Mesendoderm (in vitro differentiated cells): Measurements from ENCODE around the gene HOXB7.

Experiments
- DNase-seq: peaks from one replicate; pipeline ENCODE4 v3.0.0; 2013
- H2AK5ac ChIP-seq: 2 replicates; pipeline ENCODE4 v1.6.1; 2013; ENCODE audit warnings: low read length, inconsistent platforms
- H2BK120ac ChIP-seq: 2 replicates; pipeline ENCODE4 v1.6.1; 2013; ENCODE audit warnings: low read depth, mild to moderate bottlenecking, low read length, moderate library complexity, mixed read lengths
- H2BK15ac ChIP-seq: replicated peaks from 2 replicates; pipeline ENCODE4 v1.6.1; 2013; ENCODE audit warnings: low read depth, mild to moderate bottlenecking, moderate library complexity
- H2BK5ac ChIP-seq: 2 replicates; pipeline ENCODE4 v1.6.1; 2013; ENCODE audit warnings: low read length, inconsistent platforms
- H3K18ac ChIP-seq: 2 replicates; pipeline ENCODE4 v1.6.1; 2013; ENCODE audit warnings: mild to moderate bottlenecking, low read length, mixed read lengths
- H3K23ac ChIP-seq: one replicate; pipeline ENCODE4 v1.6.1; 2013; ENCODE audit warnings: low read length
- H3K27ac ChIP-seq: 2 replicates; pipeline ENCODE4 v1.5.1; 2013; ENCODE audit warnings: low read depth, mild to moderate bottlenecking, inconsistent platforms, low read length, moderate library complexity
- H3K27me3 ChIP-seq: 2 replicates; pipeline ENCODE4 v1.6.1; 2013; ENCODE audit warnings: low read length, control low read depth, mild to moderate bottlenecking, inconsistent platforms; ENCODE audit not compliant: insufficient read depth, poor library complexity
- H3K36me3 ChIP-seq: 2 replicates; pipeline ENCODE4 v1.6.1; 2013; ENCODE audit warnings: low read length, inconsistent platforms; ENCODE audit not compliant: control insufficient read depth, insufficient read depth
- H3K4ac ChIP-seq: one replicate; pipeline ENCODE4 v1.6.1; 2013; ENCODE audit warnings: low read depth, mild to moderate bottlenecking, low read length, moderate library complexity
- H3K4me1 ChIP-seq: 2 replicates; pipeline ENCODE4 v1.6.1; 2013; ENCODE audit warnings: low read depth, low read length, inconsistent platforms; ENCODE audit not compliant: control insufficient read depth
- H3K4me2 ChIP-seq: 2 replicates; pipeline ENCODE4 v1.6.1; 2013; ENCODE audit warnings: low read length
- H3K4me3 ChIP-seq: 2 replicates; pipeline ENCODE4 v1.5.1; 2013; ENCODE audit warnings: mild to moderate bottlenecking, low read length
- H3K56ac ChIP-seq: one replicate; pipeline ENCODE4 v1.6.1; 2013; ENCODE audit warnings: low read length
- H3K79me1 ChIP-seq: 2 replicates; pipeline ENCODE4 v1.6.1; 2013; ENCODE audit warnings: low read length, inconsistent platforms
- H3K79me2 ChIP-seq: 2 replicates; pipeline ENCODE4 v1.6.1; 2013; ENCODE audit warnings: mild to moderate bottlenecking, low read length; ENCODE audit not compliant: control insufficient read depth, insufficient read depth
- H3K9ac ChIP-seq: 2 replicates; pipeline ENCODE4 v1.6.1; 2013; ENCODE audit warnings: low read length, inconsistent platforms
- H4K5ac ChIP-seq: one replicate; pipeline ENCODE4 v1.6.1; 2013; ENCODE audit warnings: low read length
- H4K8ac ChIP-seq: one replicate; pipeline ENCODE4 v1.6.1; 2013; ENCODE audit warnings: low read depth, mild to moderate bottlenecking, control low read depth, low read length, moderate library complexity
- WGBS: extraction: QIAGEN DNeasy Blood & Tissue Kit; methylation state at CpG from one replicate; pipeline ENCODE4 v1.1.7; 2013; ENCODE audit warnings: low lambda C conversion rate, missing lambda C conversion rate; ENCODE audit not compliant: insufficient coverage; ENCODE audit errors: extremely low coverage; 5-methylcytosine and 5-hydroxymethylcytosine counted together

The HOXB7 gene

GRCh38 chr17:48632579-48633265 is 21.9 kb upstream of the HOXB7 start:
- peak; percentile 13 for DNase-seq
- no peak overlapping the region for H3K4me2 ChIP-seq
- no peaks in the 10 kb centered on the region for H3K4me1 ChIP-seq
- no peak overlapping the region for H3K4ac ChIP-seq
- no peak overlapping the region for H3K4me3 ChIP-seq
- H3K79me2 ChIP-seq = no peaks in the 10 kb centered on the region
- H4K8ac ChIP-seq = no peak overlapping the region
- no peak overlapping the region for H4K5ac ChIP-seq
- no peak overlapping the region for H3K56ac ChIP-seq
- no peaks in the 10 kb centered on the region for H3K79me1 ChIP-seq
- H2BK5ac ChIP-seq = no peak overlapping the region
- no peak overlapping the region for H3K27ac ChIP-seq
- no peak overlapping the region for H2BK15ac ChIP-seq
- H3K36me3 ChIP-seq = no peaks in the 10 kb centered on the region
- H2AK5ac ChIP-seq = no peak overlapping the region
- no peak overlapping the region for H3K18ac ChIP-seq
- no peak overlapping the region for H2BK120ac ChIP-seq
- WGBS = no CpG with 5 or more reads among the region's 7 CpGs
- H3K23ac ChIP-seq = no peak overlapping the region
- no peak overlapping the region for H3K9ac ChIP-seq
- H3K27me3 ChIP-seq = peaks cover 88% of the 10 kb centered on the region

GRCh38 chr17:48631693-48632578 is 21.1 kb upstream of the HOXB7 start:
- H3K4me1 ChIP-seq = no peaks in the 10 kb centered on the region
- no peak overlapping the region for H4K8ac ChIP-seq
- no peak overlapping the region for H4K5ac ChIP-seq
- DNase-seq = peak; percentile 4
- no peak overlapping the region for H3K56ac ChIP-seq
- H3K23ac ChIP-seq = no peak overlapping the region
- H3K4me3 ChIP-seq = no peak overlapping the region
- no peak overlapping the region for H2BK120ac ChIP-seq
- H2AK5ac ChIP-seq = no peak overlapping the region
- WGBS = no CpG with 5 or more reads among the region's 7 CpGs
- no peak overlapping the region for H2BK15ac ChIP-seq
- no peaks in the 10 kb centered on the region for H3K36me3 ChIP-seq
- H3K27ac ChIP-seq = no peak overlapping the region
- H3K4ac ChIP-seq = no peak overlapping the region
- H2BK5ac ChIP-seq = no peak overlapping the region
- H3K9ac ChIP-seq = no peak overlapping the region
- H3K79me1 ChIP-seq = no peaks in the 10 kb centered on the region
- no peak overlapping the region for H3K18ac ChIP-seq
- no peaks in the 10 kb centered on the region for H3K79me2 ChIP-seq
- H3K27me3 ChIP-seq = peaks cover 88% of the 10 kb centered on the region
- H3K4me2 ChIP-seq = no peak overlapping the region

- H3K36me3 ChIP-seq = no peaks in the 10 kb centered on the region
- H4K8ac ChIP-seq = no peak overlapping the region
- no peak overlapping the region for H3K27ac ChIP-seq
- H3K4me1 ChIP-seq = no peaks in the 10 kb centered on the region
- no peak overlapping the region for H2BK5ac ChIP-seq
- no peak overlapping the region for H3K56ac ChIP-seq
- H2BK120ac ChIP-seq = no peak overlapping the region
- no peak overlapping the region for H4K5ac ChIP-seq
- no peak overlapping the region for H3K4ac ChIP-seq
- no peaks in the 10 kb centered on the region for H3K79me1 ChIP-seq
- no peak overlapping the region for H3K4me2 ChIP-seq
- H2BK15ac ChIP-seq = no peak overlapping the region
- WGBS = no CpG with 5 or more reads among the region's 15 CpGs
- H3K79me2 ChIP-seq = no peaks in the 10 kb centered on the region
- peaks cover 90% of the 10 kb centered on the region for H3K27me3 ChIP-seq
- H3K4me3 ChIP-seq = no peak overlapping the region
- DNase-seq = peak; percentile 30
- no peak overlapping the region for H3K9ac ChIP-seq
- no peak overlapping the region for H2AK5ac ChIP-seq
- H3K23ac ChIP-seq = no peak overlapping the region
- no peak overlapping the region for H3K18ac ChIP-seq
Measured at GRCh38 chr17:48630925-48631692, 20.3 kb upstream of the HOXB7 start.

GRCh38 chr17:48630009-48630924 is 19.4 kb upstream of the HOXB7 start:
- Histone ChIP-seq H2AK5ac (no peak overlapping the region), H2BK15ac (no peak overlapping the region), H3K4me3 (no peak overlapping the region), H3K4me2 (no peak overlapping the region), H3K18ac (no peak overlapping the region), H3K4me1 (no peaks in the 10 kb centered on the region), H4K5ac (no peak overlapping the region), H3K23ac (peak overlapping the region; percentile 30), H3K27ac (no peak overlapping the region), H2BK120ac (no peak overlapping the region), H3K79me1 (no peaks in the 10 kb centered on the region), H4K8ac (no peak overlapping the region), H3K79me2 (no peaks in the 10 kb centered on the region), H2BK5ac (no peak overlapping the region), H3K27me3 (peaks cover 83% of the 10 kb centered on the region), H3K4ac (no peak overlapping the region), H3K36me3 (no peaks in the 10 kb centered on the region), H3K9ac (no peak overlapping the region), H3K56ac (no peak overlapping the region)
- no CpG with 5 or more reads among the region's 15 CpGs for WGBS
- no peak for DNase-seq

- H4K8ac ChIP-seq = no peak overlapping the region
- peaks cover 80% of the 10 kb centered on the region for H3K27me3 ChIP-seq
- DNase-seq = peak; percentile 6
- no peaks in the 10 kb centered on the region for H3K79me1 ChIP-seq
- H3K56ac ChIP-seq = no peak overlapping the region
- H3K18ac ChIP-seq = no peak overlapping the region
- no peaks in the 10 kb centered on the region for H3K79me2 ChIP-seq
- no CpG with 5 or more reads among the region's 5 CpGs for WGBS
- no peak overlapping the region for H2AK5ac ChIP-seq
- no peak overlapping the region for H3K4me2 ChIP-seq
- no peak overlapping the region for H3K4me3 ChIP-seq
- H4K5ac ChIP-seq = no peak overlapping the region
- H3K9ac ChIP-seq = no peak overlapping the region
- no peak overlapping the region for H2BK120ac ChIP-seq
- no peak overlapping the region for H2BK5ac ChIP-seq
- no peaks in the 10 kb centered on the region for H3K36me3 ChIP-seq
- H3K27ac ChIP-seq = no peak overlapping the region
- no peak overlapping the region for H3K4ac ChIP-seq
- no peaks in the 10 kb centered on the region for H3K4me1 ChIP-seq
- no peak overlapping the region for H2BK15ac ChIP-seq
- no peak overlapping the region for H3K23ac ChIP-seq
Measured at GRCh38 chr17:48629411-48629759, 18.6 kb upstream of the HOXB7 start.
